Ectodermal cell (in vitro differentiated cells): ENCODE measurements around the gene NYNRIN.

ENCODE experiments used
- H3K27ac ChIP-seq: 2 replicates; pipeline ENCODE4 v1.7.0; 2013; ENCODE audit warnings: mild to moderate bottlenecking, low read depth, low read length; ENCODE audit not compliant: insufficient read depth, poor library complexity, severe bottlenecking
- H3K27me3 ChIP-seq: 2 replicates; pipeline ENCODE4 v1.7.0; 2013; ENCODE audit warnings: mild to moderate bottlenecking, low read length; ENCODE audit not compliant: insufficient read depth, control insufficient read depth, poor library complexity, severe bottlenecking
- H3K36me3 ChIP-seq: one replicate; pipeline ENCODE4 v1.7.0; 2013; ENCODE audit warnings: low read length; ENCODE audit not compliant: control insufficient read depth, insufficient read depth
- H3K4me1 ChIP-seq: one replicate; pipeline ENCODE4 v1.7.0; 2013; ENCODE audit warnings: low read length; ENCODE audit not compliant: control insufficient read depth, insufficient read depth
- H3K4me3 ChIP-seq: 2 replicates; pipeline ENCODE4 v1.7.0; 2013; ENCODE audit warnings: low read depth, low read length, control low read depth; ENCODE audit not compliant: insufficient read depth
- H3K9me3 ChIP-seq: 2 replicates; pipeline ENCODE4 v1.7.0; 2013; ENCODE audit warnings: mild to moderate bottlenecking, low read length, moderate library complexity; ENCODE audit not compliant: control insufficient read depth
- WGBS, 2 experiments: methylation state at CpG; one replicate each; pipeline ENCODE4 v1.1.7; 2013; ENCODE audit warnings: missing lambda C conversion rate in 2 of 2; 5-methylcytosine and 5-hydroxymethylcytosine counted together

Gene NYNRIN

DNA sequence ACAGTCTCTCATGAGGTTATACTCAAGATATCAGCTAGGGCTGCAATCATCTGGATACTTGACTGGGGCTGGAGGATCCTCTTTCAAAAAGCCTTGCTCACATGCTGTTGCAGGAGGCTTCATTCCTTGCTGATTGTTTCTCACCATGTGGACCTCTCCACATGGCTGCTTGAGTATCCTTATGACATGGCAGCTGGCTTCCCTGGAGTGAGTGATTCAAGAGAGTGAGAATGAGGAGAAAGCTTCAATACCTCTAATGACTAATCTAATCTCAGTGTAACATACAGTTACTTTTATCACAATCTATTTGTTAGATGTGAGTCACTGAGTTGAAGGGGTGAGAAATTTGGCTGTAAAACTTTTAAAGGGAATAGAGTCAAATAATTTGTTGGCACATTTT lies 58.2 kb downstream of the NYNRIN start:
- H3K4me1 ChIP-seq, result no peaks in the 10 kb centered on the region

DNA sequence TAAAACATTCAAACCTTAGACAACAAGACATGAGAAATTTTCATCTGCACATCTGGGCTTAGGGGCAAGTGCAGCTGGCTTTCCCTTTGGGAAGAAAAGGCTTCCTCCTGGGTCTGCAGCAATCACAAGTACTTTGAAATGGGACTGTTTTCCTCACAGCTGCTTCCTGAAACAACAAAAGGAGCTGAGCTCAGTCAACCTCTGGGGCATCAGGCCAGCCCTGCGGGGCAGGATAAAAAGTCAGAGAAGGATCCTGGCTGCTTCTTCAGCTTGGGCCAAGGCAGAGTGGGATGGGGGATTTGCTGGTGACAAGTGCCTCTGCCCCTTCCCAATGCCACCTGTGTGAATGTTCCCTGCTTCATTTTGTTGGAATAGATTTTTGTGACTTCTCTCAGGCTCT lies 59.9 kb downstream of the NYNRIN start:
- H3K27ac ChIP-seq, result no peak overlapping the region
- no peaks in the 10 kb centered on the region for H3K4me1 ChIP-seq
- H3K27me3 ChIP-seq, result no peaks in the 10 kb centered on the region
- H3K9me3 ChIP-seq, result no peaks in the 10 kb centered on the region
- 72 to 76% methylated on average over 1 of the region's 1 CpG for WGBS, 2 experiments
- H3K4me3 ChIP-seq, result no peak overlapping the region
- no peaks in the 10 kb centered on the region for H3K36me3 ChIP-seq

More for the DNA sequence above, 58.2 kb downstream of the NYNRIN start:
- no peak overlapping the region for H3K4me3 ChIP-seq
- H3K9me3 ChIP-seq, result no peaks in the 10 kb centered on the region
- no peak overlapping the region for H3K27ac ChIP-seq
- no peaks in the 10 kb centered on the region for H3K27me3 ChIP-seq
- no peaks in the 10 kb centered on the region for H3K36me3 ChIP-seq

DNA sequence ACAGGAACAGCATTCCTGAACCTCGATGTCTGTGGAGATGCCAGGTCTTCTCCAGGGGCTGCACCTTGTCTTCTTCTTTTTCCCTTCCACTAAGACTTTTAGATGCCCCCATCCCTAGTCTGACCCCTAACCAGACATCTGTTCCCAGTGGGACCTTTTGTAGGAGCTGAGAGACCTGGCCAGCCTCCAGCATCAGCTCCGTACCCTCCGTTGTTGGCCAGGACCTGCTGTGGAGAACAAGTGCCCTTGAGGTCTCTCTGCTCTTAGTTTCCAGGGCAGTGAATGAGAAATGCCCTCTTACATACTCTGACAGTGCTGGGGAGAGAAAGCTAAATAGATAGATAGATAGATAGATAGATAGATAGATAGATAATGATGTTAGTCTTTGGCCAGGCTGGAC lies 60.5 kb downstream of the NYNRIN start:
- Histone ChIP-seq H3K36me3 (no peaks in the 10 kb centered on the region), H3K9me3 (no peaks in the 10 kb centered on the region), H3K27ac (no peak overlapping the region), H3K4me1 (no peaks in the 10 kb centered on the region), H3K4me3 (no peak overlapping the region), H3K27me3 (no peaks in the 10 kb centered on the region)
- 93 to 94% methylated on average over 3 of the region's 3 CpGs for WGBS, 2 experiments

DNA sequence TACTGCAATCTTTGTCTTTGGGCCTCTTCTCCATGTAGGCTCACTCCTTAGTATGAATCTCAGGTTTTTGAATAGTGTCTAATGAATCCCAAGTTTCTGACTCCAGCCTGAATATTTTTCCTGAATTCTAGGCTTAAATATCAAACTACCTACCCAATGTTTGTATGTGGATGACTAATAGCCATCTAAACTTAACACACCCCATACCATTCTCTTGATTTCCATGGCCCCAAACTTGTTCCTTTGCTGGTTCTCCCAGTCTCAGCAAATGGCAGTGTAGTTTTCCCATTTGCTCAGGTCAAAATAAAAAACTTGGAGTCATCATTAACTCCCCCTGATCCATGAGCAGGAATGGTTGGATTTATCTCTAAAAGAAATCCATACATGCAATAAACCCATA lies 62.5 kb downstream of the NYNRIN start:
- no peaks in the 10 kb centered on the region for H3K27me3 ChIP-seq

GRCh38 chr14:24463017-24463883 lies 64.4 kb downstream of the NYNRIN start:
- no peaks in the 10 kb centered on the region for H3K36me3 ChIP-seq
- no peaks in the 10 kb centered on the region for H3K27me3 ChIP-seq
- no peak overlapping the region for H3K4me3 ChIP-seq
- H3K9me3 ChIP-seq, result no peaks in the 10 kb centered on the region
- H3K4me1 ChIP-seq, result no peaks in the 10 kb centered on the region
- WGBS, 2 experiments, result 53 to 56% methylated on average over 5 of the region's 5 CpGs
- no peak overlapping the region for H3K27ac ChIP-seq

More for the DNA sequence above, 62.5 kb downstream of the NYNRIN start:
- Histone ChIP-seq H3K4me3 (no peak overlapping the region), H3K36me3 (no peaks in the 10 kb centered on the region), H3K4me1 (no peaks in the 10 kb centered on the region), H3K9me3 (no peaks in the 10 kb centered on the region), H3K27ac (no peak overlapping the region)

DNA sequence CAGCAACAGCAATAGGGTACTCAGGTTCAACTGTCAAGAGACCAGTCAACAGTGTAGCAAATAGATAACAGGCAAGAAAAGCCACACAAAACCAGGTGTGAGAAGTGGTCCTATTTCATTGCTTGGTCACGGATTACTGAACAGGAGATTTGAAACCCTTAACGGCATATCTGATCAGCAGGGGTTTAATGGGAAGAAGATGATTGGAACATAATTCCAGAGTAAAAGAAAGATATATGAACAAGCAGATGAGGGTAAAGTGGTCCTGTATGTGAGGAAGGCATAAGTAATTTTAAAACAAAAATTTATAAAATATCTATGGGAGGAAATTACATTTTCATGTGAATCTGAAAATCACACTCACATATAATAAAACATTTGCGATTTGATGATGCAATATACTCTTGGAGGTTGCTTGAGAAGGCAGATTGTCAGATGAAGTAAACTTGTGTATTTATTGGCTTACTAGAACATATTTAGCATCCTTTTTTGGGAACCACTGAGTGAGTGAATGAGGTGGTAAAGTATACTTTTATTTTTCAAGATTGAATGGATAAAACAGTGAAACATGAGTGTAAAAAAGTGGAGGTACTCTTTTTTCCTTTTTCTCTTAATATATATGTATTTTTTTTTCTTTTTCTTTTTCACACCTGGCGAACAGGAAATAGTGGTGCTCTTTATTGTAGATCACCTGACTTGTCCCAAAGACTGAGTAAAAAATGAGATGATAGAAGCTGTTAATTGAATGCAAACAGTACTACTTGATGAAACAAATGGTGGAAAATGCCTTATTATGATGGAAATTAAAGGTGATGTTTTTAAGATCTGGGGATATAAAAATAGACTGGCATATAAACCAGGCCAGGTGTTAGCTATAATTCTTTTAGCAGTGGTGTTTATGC lies 65.3 kb downstream of the NYNRIN start:
- H3K27ac ChIP-seq, result no peak overlapping the region
- no peak overlapping the region for H3K4me3 ChIP-seq
- no peaks in the 10 kb centered on the region for H3K4me1 ChIP-seq
- H3K9me3 ChIP-seq, result no peaks in the 10 kb centered on the region
- 65 to 69% methylated on average over 3 to 4 of the region's 4 CpGs for WGBS, 2 experiments
- no peaks in the 10 kb centered on the region for H3K27me3 ChIP-seq
- H3K36me3 ChIP-seq, result no peaks in the 10 kb centered on the region

- Histone ChIP-seq H3K4me3 (no peak overlapping the region), H3K36me3 (no peaks in the 10 kb centered on the region), H3K9me3 (no peaks in the 10 kb centered on the region), H3K27ac (no peak overlapping the region), H3K4me1 (no peaks in the 10 kb centered on the region), H3K27me3 (no peaks in the 10 kb centered on the region)
- WGBS, 2 experiments, result 93 to 94% methylated on average over 3 of the region's 3 CpGs
Observed at GRCh38 chr14:24465368-24465767, 66.6 kb downstream of the NYNRIN start.

GRCh38 chr14:24465805-24466204 lies 67.0 kb downstream of the NYNRIN start:
- H3K27me3 ChIP-seq, result no peaks in the 10 kb centered on the region
- no peaks in the 10 kb centered on the region for H3K36me3 ChIP-seq
- H3K27ac ChIP-seq, result no peak overlapping the region
- no peaks in the 10 kb centered on the region for H3K4me1 ChIP-seq
- no peaks in the 10 kb centered on the region for H3K9me3 ChIP-seq
- WGBS, 2 experiments, result 100% methylated on average over 2 of the region's 3 CpGs
- H3K4me3 ChIP-seq, result no peak overlapping the region
